NT2/D1 (cell line): ENCODE results near the gene TSPY4.
"Not testable (repeated sequence)": the region's sequence is repeated elsewhere in the genome, so short reads cannot be mapped to it uniquely, and the experiment has no call there.

Source experiments
- DNase-seq: peaks from one replicate; pipeline ENCODE4 v3.0.0-alpha.2; 2011; ENCODE audit warnings: low read depth, low spot score
- H3K27me3 ChIP-seq: 2 replicates; pipeline ENCODE4 v1.6.0; 2011; ENCODE audit warnings: mild to moderate bottlenecking; ENCODE audit not compliant: insufficient read length, insufficient read depth
- H3K36me3 ChIP-seq: 2 replicates; pipeline ENCODE4 v1.6.1; 2011; ENCODE audit warnings: mild to moderate bottlenecking, low read length, mixed read lengths; ENCODE audit not compliant: insufficient read depth, insufficient read length
- H3K4me1 ChIP-seq: 2 replicates; pipeline ENCODE4 v1.5.1; 2011; ENCODE audit not compliant: insufficient read depth, insufficient read length
- H3K4me3 ChIP-seq: 2 replicates; pipeline ENCODE4 v1.5.1; 2011; ENCODE audit warnings: low read depth; ENCODE audit not compliant: insufficient read length
- H3K9ac ChIP-seq: 2 replicates; pipeline ENCODE4 v1.6.0; 2011; ENCODE audit warnings: low read depth; ENCODE audit not compliant: insufficient read length
- H3K9me3 ChIP-seq: 2 replicates; pipeline ENCODE4 v1.5.1; 2011; ENCODE audit warnings: mild to moderate bottlenecking, low read length; ENCODE audit not compliant: insufficient read depth
- SUZ12 ChIP-seq: IDR thresholded peaks from 2 replicates; pipeline ENCODE4 v1.6.1; 2011; ENCODE audit not compliant: insufficient read length, insufficient read depth; ENCODE audit errors: extremely low read depth
- YY1 ChIP-seq: IDR thresholded peaks from 2 replicates; pipeline ENCODE4 v1.6.1; 2011; ENCODE audit not compliant: insufficient read length, insufficient read depth
- ZNF274 ChIP-seq: IDR thresholded peaks from 2 replicates; pipeline ENCODE4 v1.6.1; 2011; ENCODE audit warnings: mild to moderate bottlenecking, low read depth, low read length

TSPY4 gene

GRCh38 chrY:9337164-9337563, at the start of gene TSPY4:
Gene TSPY4 (plus strand): TSS chrY:9337464. CDS start chrY:9337510, 46 bp downstream.
- H3K4me1 ChIP-seq, H3K4me3 ChIP-seq, H3K9me3 ChIP-seq, H3K27me3 ChIP-seq, DNase-seq, H3K9ac ChIP-seq, H3K36me3 ChIP-seq: not testable (repeated sequence)

GRCh38 chrY:9320996-9321395, 16.3 kb upstream of the TSPY4 start:
- no peak for TF ChIP-seq ZNF274
- TF ChIP-seq SUZ12, result no peak
- TF ChIP-seq YY1, result no peak
- H3K9me3 ChIP-seq, result no peaks in the 10 kb centered on the region
- no peaks in the 10 kb centered on the region for H3K4me1 ChIP-seq
- no peak for DNase-seq
- no peaks in the 10 kb centered on the region for H3K36me3 ChIP-seq
- no peaks in the 10 kb centered on the region for H3K27me3 ChIP-seq
- H3K9ac ChIP-seq, result no peak overlapping the region
- H3K4me3 ChIP-seq, result no peak overlapping the region

GRCh38 chrY:9357497-9357896, 20.2 kb downstream of the TSPY4 start, which contains the start of gene TSPY8:
Gene TSPY8 (plus strand): TSS chrY:9357797. CDS start chrY:9357843, 46 bp downstream.
- not testable (repeated sequence) for H3K27me3 ChIP-seq, H3K36me3 ChIP-seq, H3K4me1 ChIP-seq, H3K9me3 ChIP-seq, H3K4me3 ChIP-seq, DNase-seq, H3K9ac ChIP-seq
